ENCODE measurements around the gene AHNAK.

Gene AHNAK

GRCh38 chr11:62546244-62546928 lies at the start of gene AHNAK:
AHNAK (minus strand) TSS chr11:62546806; CDS start chr11:62536098, 10,708 bp downstream.
- peak; percentile 79 for DNase-seq (ENCODE audit: low spot score)
- in situ Hi-C loops (cut with MboI; ENCODE audit: low sequenced_read_pairs, unreplicated experiment): no loop called here
- no peak for TF ChIP-seq CTCF (IDR thresholded peaks at IDR 0.05; ENCODE audit: borderline replicate concordance, control extremely low read depth, extremely low read depth, insufficient read depth, missing control alignments)

GRCh38 chr11:62595124-62595523 lies 48.5 kb upstream of the AHNAK start:
- TF ChIP-seq CTCF (IDR thresholded peaks at IDR 0.05; ENCODE audit: borderline replicate concordance, control extremely low read depth, extremely low read depth, insufficient read depth, missing control alignments): no peak
- in situ Hi-C loops (cut with MboI; ENCODE audit: low sequenced_read_pairs, unreplicated experiment): no loop called here
- DNase-seq (ENCODE audit: low spot score): no peak

GRCh38 chr11:62593434-62594044 lies 46.9 kb upstream of the AHNAK start:
- TF ChIP-seq CTCF (IDR thresholded peaks at IDR 0.05; ENCODE audit: borderline replicate concordance, control extremely low read depth, extremely low read depth, insufficient read depth, missing control alignments): peak; percentile 61
- in situ Hi-C loops (cut with MboI; ENCODE audit: low sequenced_read_pairs, unreplicated experiment): no loop called here

GRCh38 chr11:62592989-62593421 lies 46.4 kb upstream of the AHNAK start:
- in situ Hi-C loops (cut with MboI; ENCODE audit: low sequenced_read_pairs, unreplicated experiment): no loop called here
- TF ChIP-seq CTCF (IDR thresholded peaks at IDR 0.05; ENCODE audit: borderline replicate concordance, control extremely low read depth, extremely low read depth, insufficient read depth, missing control alignments): no peak

More at GRCh38 chr11:62593434-62594044, 46.9 kb upstream of the AHNAK start:
- peak; percentile 72 for DNase-seq (ENCODE audit: low spot score)

GRCh38 chr11:62592146-62592815 lies 45.7 kb upstream of the AHNAK start:
- in situ Hi-C loops (cut with MboI; ENCODE audit: low sequenced_read_pairs, unreplicated experiment): no loop called here
- TF ChIP-seq CTCF (IDR thresholded peaks at IDR 0.05; ENCODE audit: borderline replicate concordance, control extremely low read depth, extremely low read depth, insufficient read depth, missing control alignments): no peak
- no peak for DNase-seq (ENCODE audit: low spot score)

More at GRCh38 chr11:62592989-62593421, 46.4 kb upstream of the AHNAK start:
- DNase-seq (ENCODE audit: low spot score): no peak

- TF ChIP-seq CTCF (IDR thresholded peaks at IDR 0.05; ENCODE audit: borderline replicate concordance, control extremely low read depth, extremely low read depth, insufficient read depth, missing control alignments): no peak
- DNase-seq (ENCODE audit: low spot score): peak; percentile 94
- in situ Hi-C loops (cut with MboI; ENCODE audit: low sequenced_read_pairs, unreplicated experiment): no loop called here
These were observed 45.0 kb upstream of the AHNAK start, which contains the start of gene TUT1 for GRCh38 chr11:62591448-62592145. TUT1 (minus strand) TSS chr11:62591523; CDS start chr11:62591485, 38 bp downstream.
